HG03039 (cell line): ENCODE data around the gene NEXN.
"Not testable (repeated sequence)": the region's sequence is repeated elsewhere in the genome, so short reads cannot be mapped to it uniquely, and the experiment has no call there.

Experiments used
- ATAC-seq: cut with Tn5 transposase; IDR thresholded peaks from one replicate; pipeline ENCODE4 v1.9.1; 2021; ENCODE audit warnings: mild to moderate bottlenecking, moderate library complexity; ENCODE audit not compliant: unreplicated experiment

The NEXN gene

DNA sequence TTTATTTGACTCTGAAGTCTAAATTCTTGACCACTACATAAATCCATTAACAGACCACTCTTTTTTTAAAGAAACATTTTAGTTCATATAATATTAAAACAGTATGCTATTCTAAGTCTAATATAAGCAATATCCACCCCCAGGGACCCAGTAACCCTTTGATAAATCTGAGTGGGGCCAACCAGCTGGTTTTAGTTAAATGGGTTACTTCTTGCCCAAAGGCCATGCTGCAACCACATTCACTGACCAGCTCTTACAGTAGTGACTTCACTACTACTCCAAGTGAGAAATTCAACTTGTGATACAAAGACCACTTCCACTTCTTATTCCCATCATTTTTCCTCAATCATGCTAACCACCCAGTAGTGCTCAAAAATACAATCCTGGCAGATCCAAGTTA is 70.0 kb downstream of the NEXN start:
- no peak for ATAC-seq

DNA sequence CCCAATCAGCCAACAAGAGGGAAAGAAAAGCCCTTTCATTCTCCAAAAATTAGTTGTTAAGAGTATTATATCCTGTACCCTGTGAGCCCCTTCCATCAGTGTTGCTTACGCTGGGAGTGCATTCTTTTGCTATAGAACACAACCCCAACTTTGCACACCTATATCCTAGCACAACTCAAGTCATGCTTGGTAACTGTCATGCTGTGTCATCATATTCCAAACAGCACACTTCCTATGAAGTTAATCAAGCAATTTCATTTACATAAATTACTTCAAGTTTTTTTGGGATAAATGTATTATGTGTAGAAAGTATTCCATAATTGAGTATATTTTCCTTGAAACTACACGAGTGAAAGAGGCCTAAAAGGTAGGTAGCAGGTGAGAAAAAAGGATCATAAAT is 70.4 kb downstream of the NEXN start:
- ATAC-seq = no peak

DNA sequence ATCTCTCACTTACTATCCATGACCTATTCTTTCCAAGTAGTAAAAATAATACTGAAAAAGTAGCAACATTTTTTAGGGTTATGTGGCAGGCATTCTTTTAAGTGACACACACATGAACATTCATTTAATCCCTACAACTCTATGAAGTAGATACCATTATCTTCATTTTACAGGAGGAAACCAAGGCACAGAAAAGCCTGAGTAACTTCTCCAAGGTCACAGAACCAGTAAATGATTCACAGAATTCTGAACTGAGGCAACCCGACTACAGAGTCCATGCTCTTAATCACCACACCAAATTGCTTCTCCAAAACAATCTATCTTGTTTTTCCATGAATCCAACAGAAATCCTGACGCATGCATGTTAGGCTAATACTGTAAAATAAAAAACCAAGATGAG is 73.0 kb downstream of the NEXN start:
- no peak for ATAC-seq

DNA sequence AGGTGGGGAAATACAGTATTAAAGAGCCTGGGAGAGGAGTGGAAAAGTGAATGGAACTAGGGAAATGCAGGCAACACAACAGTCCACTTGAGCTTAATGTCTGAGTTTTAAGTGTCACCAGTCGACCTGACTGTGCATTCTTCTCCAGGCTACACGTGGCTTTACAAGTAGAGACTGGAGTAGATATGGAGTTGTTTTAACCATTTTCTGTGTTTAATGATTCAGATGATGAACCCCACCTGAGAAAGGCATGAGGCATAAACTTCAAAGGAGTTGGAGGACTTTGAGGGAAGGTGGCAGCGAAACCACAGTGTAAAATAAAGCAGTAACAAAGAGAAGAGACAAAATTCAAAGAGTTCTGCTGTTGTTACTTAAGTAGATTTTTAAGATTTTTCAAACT is 77.9 kb downstream of the NEXN start:
- no peak for ATAC-seq

DNA sequence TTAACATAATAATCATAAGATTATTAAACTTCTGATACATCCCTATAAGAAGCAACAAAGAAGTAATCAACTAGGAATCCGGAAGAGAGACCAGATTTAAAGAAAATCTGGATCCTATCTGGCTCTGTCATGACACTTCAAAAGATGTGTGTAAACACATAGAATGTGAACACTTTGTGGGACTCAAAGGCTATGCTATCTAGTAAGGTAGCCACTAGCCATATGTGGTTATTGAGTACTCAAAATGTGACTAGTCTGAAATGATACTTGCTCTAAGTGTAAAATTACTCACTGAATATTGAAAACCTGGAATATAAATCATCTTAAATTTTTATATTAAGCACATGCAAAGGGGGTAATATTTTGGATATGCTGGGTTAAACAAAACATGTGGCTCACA is 81.8 kb downstream of the NEXN start:
- no peak for ATAC-seq

DNA sequence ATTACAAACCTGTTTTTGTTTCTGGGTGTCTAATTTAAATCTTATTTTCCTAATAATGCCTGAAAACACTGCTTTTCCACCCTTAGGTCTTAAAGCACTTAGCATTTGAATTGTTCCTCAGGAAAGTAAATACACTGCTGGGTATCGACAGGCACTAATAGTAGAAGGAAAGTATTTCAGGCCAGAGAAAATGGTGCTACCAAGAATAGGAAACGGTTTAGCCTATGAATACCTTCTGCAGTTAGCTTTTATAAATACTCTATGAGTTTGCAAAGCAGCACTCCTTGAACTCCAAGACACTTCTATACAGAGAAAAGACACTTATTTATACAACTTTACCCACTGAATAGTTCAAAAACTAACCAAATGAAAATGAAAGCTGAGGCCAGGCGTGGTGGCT is 83.7 kb downstream of the NEXN start:
- ATAC-seq = no peak

DNA sequence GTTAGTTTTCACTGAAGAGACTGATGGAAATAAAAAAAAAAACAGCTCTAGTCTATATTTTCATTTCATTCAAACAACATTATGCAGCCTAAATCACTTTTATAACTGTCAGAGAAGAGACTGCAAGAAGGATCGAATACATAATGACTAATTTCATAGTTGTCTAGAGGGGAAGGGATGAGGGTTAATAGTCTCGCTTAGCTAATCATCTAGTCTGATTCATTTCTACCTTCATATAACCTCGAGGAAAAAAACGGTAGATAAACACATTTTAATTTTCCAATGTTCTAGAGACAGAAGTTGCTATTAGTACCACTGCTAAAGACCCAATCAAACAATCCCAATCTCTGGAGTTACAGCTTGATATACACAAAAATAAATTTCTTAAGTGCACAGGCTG is 87.0 kb downstream of the NEXN start:
- ATAC-seq = no peak

DNA sequence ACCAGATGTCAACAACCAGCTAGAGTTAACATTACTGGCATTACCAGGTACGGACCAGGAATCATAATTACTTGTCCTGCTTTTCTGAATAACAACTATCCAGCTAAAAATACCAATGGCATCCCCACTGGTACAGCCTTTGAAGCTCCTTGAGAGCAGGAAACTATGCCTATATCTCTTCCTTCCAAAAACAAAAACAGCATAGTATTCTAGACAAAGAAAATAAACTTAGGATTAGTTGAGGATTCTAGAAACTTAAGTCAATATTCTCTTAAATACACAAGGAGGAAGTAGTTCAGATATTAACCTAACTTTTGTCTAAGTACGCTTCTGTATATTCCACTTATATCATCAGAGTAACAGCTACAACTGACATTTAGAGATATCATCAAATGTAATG is 87.5 kb downstream of the NEXN start:
- no peak for ATAC-seq

DNA sequence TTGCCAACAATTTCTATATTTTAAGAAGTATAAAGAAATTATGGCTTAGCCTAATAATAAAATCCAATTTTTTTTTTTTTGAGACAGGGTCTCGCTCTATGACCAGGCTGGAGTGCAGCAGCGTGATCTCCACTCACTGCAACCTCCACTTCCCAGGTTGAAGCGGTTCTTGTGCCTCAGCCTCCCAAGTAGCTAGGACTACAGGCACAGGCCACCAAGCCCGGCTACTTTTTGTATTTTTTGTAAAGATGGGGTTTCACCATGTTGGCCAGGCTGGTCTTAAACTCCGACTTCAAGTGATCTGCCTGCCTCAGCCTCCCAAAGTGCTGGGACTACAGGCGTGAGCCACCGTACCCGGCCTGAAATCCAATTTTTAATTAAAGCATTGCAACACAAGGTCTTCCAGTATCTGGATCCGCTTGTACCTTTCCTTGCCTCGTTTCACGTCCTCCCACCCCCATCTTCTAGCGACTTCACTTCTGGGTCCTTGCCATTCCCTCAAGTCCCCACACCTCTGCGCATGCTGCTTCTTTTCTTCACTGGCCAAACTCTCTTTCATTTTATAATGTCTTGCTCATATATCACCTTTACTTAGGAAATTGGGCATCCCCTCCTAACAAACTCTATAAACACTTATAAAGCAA is 88.1 kb downstream of the NEXN start:
- no peak for ATAC-seq

DNA sequence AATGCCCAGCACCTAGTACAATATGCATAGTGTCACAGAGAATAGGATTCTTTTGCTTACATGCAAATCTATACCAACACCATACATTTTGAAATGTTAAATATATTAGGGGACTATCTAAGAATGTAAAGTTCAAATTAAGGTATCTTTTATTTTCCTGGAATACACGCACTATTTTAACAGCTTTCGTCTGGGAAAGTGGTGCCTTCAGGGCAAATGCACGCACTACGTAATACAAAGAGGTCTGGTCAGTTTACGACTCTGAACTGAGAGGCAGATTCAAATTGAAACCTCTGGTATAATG is 89.5 kb downstream of the NEXN start:
- no peak for ATAC-seq

DNA sequence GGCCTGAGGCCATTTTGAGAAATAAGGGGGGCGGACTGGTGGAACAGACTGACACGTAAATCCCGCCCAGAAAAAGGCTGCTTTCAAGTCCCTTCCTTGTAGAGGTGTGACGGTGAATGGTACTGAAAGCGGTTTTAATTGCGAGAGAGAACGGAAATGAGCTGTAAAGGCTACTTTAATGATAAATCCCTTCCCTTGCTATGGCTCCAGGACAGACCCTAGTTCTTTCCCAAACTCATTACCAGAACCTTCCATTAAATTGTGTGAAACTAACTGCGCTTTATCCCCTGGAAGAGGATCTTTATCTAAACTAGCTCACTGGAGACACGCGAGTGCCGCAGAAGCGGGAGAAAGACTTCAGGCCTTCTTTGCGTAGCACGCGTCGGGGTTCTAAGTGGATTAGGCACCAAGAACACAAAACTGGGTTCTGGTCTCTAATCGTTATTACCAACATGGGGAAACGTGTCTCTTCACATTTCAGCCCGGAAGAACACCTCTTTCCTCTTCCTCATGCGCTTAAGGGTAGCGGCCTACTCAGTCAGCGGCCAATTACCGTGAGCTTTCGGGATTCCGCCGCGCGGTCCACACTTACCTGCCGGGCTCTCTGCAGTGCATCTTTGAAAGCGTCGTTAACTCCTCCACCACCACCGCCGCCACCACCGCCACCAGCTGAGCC is 90.0 kb downstream of the NEXN start:
- ATAC-seq = peak; percentile 61

DNA sequence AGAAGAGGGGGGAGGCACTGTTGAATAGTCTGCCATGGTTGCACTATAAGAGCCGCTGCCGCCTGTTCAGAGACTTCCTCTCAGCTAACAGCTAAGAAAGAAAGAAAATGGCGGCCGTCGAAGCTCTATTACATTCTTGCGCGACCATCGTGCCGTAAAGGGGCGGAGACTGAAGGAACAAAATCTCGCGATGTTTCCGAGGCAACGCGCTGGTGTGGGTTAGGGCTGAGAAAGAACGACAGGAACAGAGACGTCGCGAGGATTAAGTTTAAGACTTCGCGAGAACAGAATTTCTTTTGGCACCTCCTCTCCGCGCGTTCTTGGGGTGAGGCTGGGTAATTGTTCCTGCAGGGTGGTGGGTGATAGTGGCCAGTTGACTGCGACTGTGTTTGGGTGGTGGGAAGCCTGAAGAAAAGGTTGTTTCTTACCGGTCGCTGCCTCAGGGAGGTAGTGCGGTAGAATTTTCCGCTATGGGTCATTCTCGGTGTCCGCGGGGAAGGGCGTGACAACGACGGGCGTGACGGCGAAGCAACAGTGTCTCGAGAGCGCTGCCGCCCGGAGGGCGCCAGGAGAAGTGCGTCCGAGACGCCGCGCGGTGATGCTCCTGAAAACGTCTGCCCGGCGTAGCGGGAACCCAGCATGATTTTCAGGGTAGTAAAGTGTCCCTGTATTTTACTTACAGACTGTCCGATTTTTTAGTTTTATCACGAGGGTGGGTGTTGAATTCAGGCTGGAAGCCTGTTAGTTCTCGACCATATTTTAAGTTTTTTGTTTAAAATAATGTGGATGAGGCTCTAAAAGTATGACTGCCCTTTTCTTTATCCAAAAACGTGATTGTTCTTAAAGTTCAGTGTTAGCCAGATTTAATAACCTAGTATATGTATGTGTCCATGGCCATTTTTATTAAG is 90.8 kb downstream of the NEXN start, which contains the start of gene FUBP1:
Gene FUBP1, minus strand, starts transcription at position 104 of the 908 bp plus-strand sequence. Its CDS starts 68 bp downstream, at position 36.
- peak; percentile 72 for ATAC-seq

DNA sequence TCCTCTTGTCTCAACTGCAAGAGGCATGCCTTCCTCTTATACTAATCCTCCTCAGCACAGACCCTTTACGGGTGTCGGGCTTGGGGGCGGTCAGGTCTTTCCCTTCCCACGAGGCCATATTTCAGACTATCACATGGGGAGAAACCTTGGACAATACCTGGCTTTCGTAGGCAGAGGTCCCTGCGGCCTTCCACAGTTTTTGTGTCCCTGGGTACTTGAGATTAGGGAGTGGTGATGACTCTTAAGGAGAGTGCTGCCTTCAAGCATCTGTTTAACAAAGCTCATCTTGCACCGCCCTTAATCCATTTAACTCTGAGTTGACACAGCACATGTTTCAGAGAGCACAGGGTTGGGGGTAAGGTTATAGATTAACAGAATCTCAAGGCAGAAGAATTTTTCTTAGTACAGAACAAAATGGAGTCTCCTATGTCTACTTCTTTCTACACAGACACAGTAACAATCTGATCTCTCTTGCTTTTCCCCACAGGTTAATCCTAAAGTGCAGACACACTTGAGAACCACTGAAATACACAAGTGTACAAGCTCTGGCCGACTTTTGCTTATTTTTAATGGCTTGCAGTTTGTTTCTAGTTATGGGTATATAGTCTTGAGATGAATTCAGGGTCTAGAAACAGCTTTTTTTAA is 95.0 kb downstream of the NEXN start:
- ATAC-seq = not testable (repeated sequence)

DNA sequence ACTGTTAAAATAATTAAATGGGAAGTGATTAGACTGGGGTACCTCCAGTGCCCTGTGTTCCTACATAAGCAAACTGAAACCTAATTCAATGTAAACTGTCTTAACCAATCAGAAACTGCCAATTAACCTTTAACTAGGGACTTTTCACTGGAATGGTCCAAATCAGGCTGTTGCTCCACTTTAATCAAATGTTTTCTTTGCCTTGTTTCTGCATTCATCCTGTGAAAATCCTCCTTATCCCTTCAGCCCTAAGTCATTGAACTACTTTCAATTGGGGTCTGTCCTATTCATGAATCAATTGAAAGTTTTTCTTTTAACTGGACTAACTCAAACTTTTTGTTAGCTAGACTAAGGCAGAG is 95.6 kb downstream of the NEXN start:
- ATAC-seq = no peak

DNA sequence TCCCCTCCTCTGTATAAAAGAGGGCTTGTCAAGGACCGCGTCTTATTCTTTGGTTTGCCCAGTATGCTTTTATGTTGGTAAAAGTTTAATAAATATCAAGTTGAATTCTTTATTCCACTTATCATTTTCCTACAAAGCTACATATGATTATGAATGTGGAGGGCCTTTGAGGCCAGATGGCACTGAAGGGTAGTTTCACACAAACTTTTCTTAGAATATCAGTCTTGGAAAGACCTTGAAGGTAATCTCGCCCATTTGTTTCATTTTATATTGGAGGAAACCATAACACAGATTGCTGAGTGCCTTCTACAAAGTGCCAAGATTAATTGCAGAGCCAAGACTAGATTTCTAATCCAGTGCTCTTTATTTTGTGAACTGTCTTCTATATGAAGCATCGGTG is 96.2 kb downstream of the NEXN start:
- no peak for ATAC-seq

DNA sequence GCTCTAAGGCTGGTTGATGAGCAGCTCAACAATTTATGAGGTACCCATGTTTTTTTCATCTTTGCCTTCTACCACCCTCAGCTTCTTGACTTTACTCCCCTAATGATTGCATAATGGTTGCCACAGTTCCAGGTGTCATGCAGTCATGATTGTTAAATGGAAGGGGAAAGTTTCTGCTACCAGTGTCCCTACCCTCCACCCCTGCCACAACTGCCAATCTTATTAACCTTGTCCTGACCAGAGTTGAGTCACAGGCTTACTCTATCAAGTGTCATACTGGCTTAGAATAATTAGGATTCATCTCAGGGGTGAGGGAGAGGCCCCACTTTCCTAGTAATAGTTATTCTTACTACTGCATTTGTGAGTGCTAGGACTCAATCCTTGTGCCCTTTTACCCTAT is 98.4 kb downstream of the NEXN start:
- ATAC-seq = no peak

DNA sequence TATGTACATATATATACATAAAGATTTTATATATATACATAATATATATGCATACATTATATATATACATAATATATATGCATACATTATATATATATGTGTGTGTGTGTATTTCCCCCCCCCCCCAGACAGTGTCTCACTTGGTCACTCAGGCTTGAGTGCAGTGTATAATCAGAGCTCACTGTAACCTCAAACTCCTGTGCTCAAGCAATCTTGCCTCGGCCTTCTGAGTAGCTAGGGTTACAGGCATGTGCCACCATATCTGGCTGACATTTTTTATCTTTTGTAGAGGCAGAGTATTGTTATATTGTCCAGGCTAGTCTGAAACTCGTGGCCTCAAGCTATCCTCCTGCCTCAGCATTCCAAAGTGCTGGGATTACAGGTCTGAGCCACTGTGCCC is 99.5 kb downstream of the NEXN start:
- ATAC-seq = no peak

DNA sequence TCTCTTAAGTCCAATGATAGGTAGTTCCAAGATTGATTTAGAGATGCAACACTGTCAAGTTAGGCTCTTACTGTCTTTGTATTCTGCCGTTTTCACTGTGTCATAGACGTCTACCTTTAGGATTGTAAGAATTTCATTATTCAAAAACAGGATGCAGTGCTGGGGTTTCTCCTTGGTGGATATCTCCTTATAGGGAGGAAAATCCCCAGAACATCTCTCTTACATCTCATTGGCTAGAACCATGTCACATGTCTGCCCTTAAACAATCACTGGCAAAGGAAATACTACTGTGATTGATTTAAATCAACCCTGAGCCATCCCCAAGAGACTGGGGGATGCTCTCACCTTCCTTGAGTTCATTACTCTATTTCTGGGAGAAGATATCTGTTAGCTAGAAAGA is 101.3 kb downstream of the NEXN start:
- no peak for ATAC-seq

DNA sequence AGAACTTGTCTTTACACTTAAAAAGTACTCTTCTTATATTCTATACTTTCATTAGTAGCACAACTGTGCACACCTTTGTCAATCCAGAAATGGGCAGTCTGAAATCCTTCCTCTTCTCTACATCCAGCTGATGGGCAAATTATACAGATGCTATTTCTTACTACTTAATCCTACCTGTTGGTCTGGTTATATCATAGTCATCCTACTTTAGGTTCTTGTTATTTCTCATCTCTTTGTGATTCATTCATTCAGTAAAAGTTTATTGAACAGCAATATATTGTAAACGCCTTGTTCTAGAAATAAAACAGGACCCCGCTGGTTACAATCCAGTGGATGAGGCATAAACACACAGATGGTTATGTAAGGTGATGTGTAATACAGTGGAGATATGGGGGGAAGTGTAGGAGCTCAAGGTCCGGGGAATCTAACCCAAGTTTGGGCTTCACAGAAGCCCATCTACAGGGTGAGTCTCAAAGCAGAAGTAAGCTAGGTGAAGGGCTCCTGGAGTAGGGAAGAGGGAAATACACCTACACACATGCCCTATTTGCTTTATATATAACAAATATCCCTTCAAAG is 102.3 kb downstream of the NEXN start:
- no peak for ATAC-seq

DNA sequence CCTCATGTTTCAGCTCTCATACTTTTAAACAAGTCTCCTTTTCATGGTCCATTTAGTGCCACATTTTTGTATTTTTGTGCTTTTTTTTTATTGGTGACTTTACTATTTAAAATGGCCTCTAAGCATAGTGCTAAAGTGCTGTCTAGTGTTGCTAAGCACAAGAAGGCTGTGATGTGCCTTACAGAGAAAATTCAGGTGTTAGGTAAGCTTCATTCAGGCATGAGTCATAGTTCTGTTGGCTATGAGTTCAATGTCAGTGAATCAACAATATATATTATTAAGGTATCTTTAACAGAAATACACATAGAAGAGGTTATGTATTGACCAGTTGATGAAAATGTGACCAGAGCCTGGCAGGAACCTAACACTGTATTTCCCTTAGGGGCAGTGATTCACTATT is 103.2 kb downstream of the NEXN start:
- no peak for ATAC-seq
